Liver (tissue), 9 donors: ENCODE data around the gene SPATA46. TPM values are rescaled to one million over a fixed set of nuclear protein-coding genes. Genes with fewer than 3 reads are reported as not detected.

Experiments used
- DNase-seq: peaks from one replicate; pipeline ENCODE4 v3.0.0-alpha.2; 2017; ENCODE audit warnings: low spot score
- H3K27ac ChIP-seq, 2 donors: one replicate each; pipeline ENCODE4 v1.7.0; 2013; ENCODE audit warnings: inconsistent platforms in 2 of 2, low read length in 2 of 2, control low read depth in 1 of 2, low read depth in 1 of 2, mild to moderate bottlenecking in 1 of 2
- H3K27me3 ChIP-seq, 4 donors: one replicate each; pipeline versions ENCODE4 v1.6.1 to v1.7.0; 2013; ENCODE audit warnings: low read length in 3 of 4, inconsistent platforms in 1 of 4, mild to moderate bottlenecking in 1 of 4, moderate library complexity in 1 of 4; ENCODE audit not compliant: control insufficient read depth in 4 of 4, insufficient read depth in 4 of 4
- H3K36me3 ChIP-seq, 4 donors: one replicate each; pipeline versions ENCODE4 v1.6.1 to v1.7.0; 2013; ENCODE audit warnings: low read length in 3 of 4, mild to moderate bottlenecking in 3 of 4, low read depth in 1 of 4, moderate library complexity in 1 of 4; ENCODE audit not compliant: control insufficient read depth in 4 of 4, insufficient read depth in 3 of 4
- H3K4me1 ChIP-seq, 4 donors: one replicate each; pipeline versions ENCODE4 v1.6.1 to v1.7.0; 2013; ENCODE audit warnings: low read length in 3 of 4, mild to moderate bottlenecking in 3 of 4, moderate library complexity in 1 of 4; ENCODE audit not compliant: control insufficient read depth in 4 of 4, insufficient read depth in 4 of 4
- H3K4me3 ChIP-seq, 3 donors: one replicate each; pipeline versions ENCODE4 v1.6.1 to v1.7.0; 2013; ENCODE audit warnings: low read length in 3 of 3, control low read depth in 1 of 3, low read depth in 1 of 3, mild to moderate bottlenecking in 1 of 3
- H3K9ac ChIP-seq, 2 donors: one replicate each; pipeline ENCODE4 v1.7.0; 2013; ENCODE audit warnings: low read length in 2 of 2, mild to moderate bottlenecking in 2 of 2, moderate library complexity in 2 of 2, control low read depth in 1 of 2, low read depth in 1 of 2
- H3K9me3 ChIP-seq, 4 donors: one replicate each; pipeline versions ENCODE4 v1.6.1 to v1.7.0; 2013; ENCODE audit warnings: low read length in 3 of 4; ENCODE audit not compliant: control insufficient read depth in 4 of 4
- CTCF ChIP-seq: fragments of 150-350 bp; IDR thresholded peaks from 2 replicates; pipeline ENCODE4 v1.5.1; 2017; ENCODE audit warnings: improper control_type of control experiment, low read depth, low read length; ENCODE audit not compliant: missing input control
- EGR1 ChIP-seq, 2 donors: IDR thresholded peaks; 2 replicates each; pipeline ENCODE4 v1.6.1; 2016 to 2018; ENCODE audit warnings: antibody characterized with exemption in 2 of 2, low read depth in 2 of 2
- FOXA1 ChIP-seq: IDR thresholded peaks from 2 replicates; pipeline ENCODE4 v1.6.1; 2016; ENCODE audit warnings: antibody characterized with exemption
- HNF4G ChIP-seq: IDR thresholded peaks from 2 replicates; pipeline ENCODE4 v1.6.1; 2016; ENCODE audit warnings: antibody characterized with exemption
- JUND ChIP-seq, 2 donors: IDR thresholded peaks; 2 replicates each; pipeline ENCODE4 v1.6.1; 2016; ENCODE audit warnings: antibody characterized with exemption in 2 of 2
- MAX ChIP-seq: IDR thresholded peaks from 2 replicates; pipeline ENCODE4 v1.6.1; 2016; ENCODE audit warnings: antibody characterized with exemption
- NR2F2 ChIP-seq: IDR thresholded peaks from 2 replicates; pipeline ENCODE4 v1.6.1; 2016; ENCODE audit warnings: antibody characterized with exemption
- REST ChIP-seq: IDR thresholded peaks from 2 replicates; pipeline ENCODE4 v1.6.1; 2016; ENCODE audit warnings: antibody characterized with exemption, mild to moderate bottlenecking
- RXRA ChIP-seq, 2 donors: IDR thresholded peaks; 2 replicates each; pipeline ENCODE4 v1.6.1; 2017 to 2018; ENCODE audit warnings: antibody characterized with exemption in 2 of 2, mild to moderate bottlenecking in 1 of 2
- SP1 ChIP-seq: IDR thresholded peaks from 2 replicates; pipeline ENCODE4 v1.6.1; 2018; ENCODE audit warnings: antibody characterized with exemption, mild to moderate bottlenecking
- YY1 ChIP-seq: IDR thresholded peaks from 2 replicates; pipeline ENCODE4 v1.6.1; 2016; ENCODE audit warnings: antibody characterized with exemption, mild to moderate bottlenecking
- WGBS: extraction: QIAGEN DNeasy Blood & Tissue Kit; methylation state at CpG from one replicate; pipeline ENCODE4 v1.1.7; 2013; 5-methylcytosine and 5-hydroxymethylcytosine counted together
- polyA plus RNA-seq, 2 donors: library from polyadenylated mRNA; stranded (reverse) in 1 of 2; unstranded in 1 of 2; fragments of 200-250 nt in 1 of 2; fragments of >200 nt in 1 of 2; fragmentation: Nextera tagmentation in 1 of 2; extraction: Ambion mirVana in 1 of 2; gene quantifications; one replicate each; pipeline versions ENCODE4 v1.2.1 to v1.2.3, GENCODE V29; 2013 to 2015
- total RNA-seq, 2 donors: library from RNA; depleted of rRNA; stranded (reverse); fragments of >200 nt; gene quantifications; one replicate each; pipeline ENCODE4 v1.2.3, GENCODE V29; 2014
- donor health status: healthy.
- donor health status: healthy.
- donor health status: healthy.
- donor health status: healthy.
- donor health status: healthy.

SPATA46 gene
- total and polyA plus RNA-seq, 4 donors, result 0.06 to 0.17 TPM; not detected in 2

GRCh38 chr1:162343470-162343869, 33.2 kb downstream of the SPATA46 start:
- DNase-seq, result no peak
- Histone ChIP-seq H3K9ac (no peak overlapping the region), H3K27ac (no peak overlapping the region), H3K4me1 (no peaks in the 10 kb centered on the region), H3K36me3 (peaks cover 0 to 3% (median 3%) of the 10 kb centered on the region in 4 donors), H3K4me3 (no peak overlapping the region), H3K9me3 (no peaks in the 10 kb centered on the region), H3K27me3 (no peaks in the 10 kb centered on the region)
- 91% methylated on average over 5 of the region's 5 CpGs for WGBS
- TF ChIP-seq MAX, result no peak
- TF ChIP-seq HNF4G, result no peak

- Histone ChIP-seq H3K9ac (no peak overlapping the region), H3K4me1 (no peaks in the 10 kb centered on the region), H3K27ac (no peak overlapping the region), H3K36me3 (peaks cover 0 to 2% (median 2%) of the 10 kb centered on the region in 4 donors), H3K27me3 (no peaks in the 10 kb centered on the region), H3K4me3 (no peak overlapping the region), H3K9me3 (no peaks in the 10 kb centered on the region)
- WGBS, result 98% methylated on average over 1 of the region's 1 CpG
- TF ChIP-seq JUND (IDR thresholded peaks at IDR 0.05) (no peak), RXRA (IDR thresholded peaks at IDR 0.05) (no peak), SP1 (no peak), FOXA1 (no peak)
- no peak for DNase-seq
Observed at GRCh38 chr1:162342452-162342983, 34.1 kb downstream of the SPATA46 start.

- 92% methylated on average over 7 of the region's 7 CpGs for WGBS
- TF ChIP-seq SP1 (no peak), CTCF (no peak), HNF4G (no peak), NR2F2 (no peak), RXRA (IDR thresholded peaks at IDR 0.05) (no peak), MAX (no peak), YY1 (no peak), REST (no peak), EGR1 (IDR thresholded peaks at IDR 0.05; ENCODE audit: low read depth in 2 of 2) (no peak), JUND (IDR thresholded peaks at IDR 0.05) (no peak)
- no peak for DNase-seq
- Histone ChIP-seq H3K27ac (no peak overlapping the region), H3K36me3 (peaks cover 0 to 13% (median 5%) of the 10 kb centered on the region in 4 donors), H3K4me3 (no peak overlapping the region), H3K9me3 (no peaks in the 10 kb centered on the region), H3K27me3 (no peaks in the 10 kb centered on the region), H3K9ac (no peak overlapping the region), H3K4me1 (no peaks in the 10 kb centered on the region)
Observed at GRCh38 chr1:162336621-162337285, 39.9 kb downstream of the SPATA46 start.
